PC-3 (cell line): ENCODE results near the gene APOBEC3A.

Experiments used
- CTCF ChIP-seq: fragments of 300-600 bp; sonication (generic); conservative IDR thresholded peaks from 2 replicates; pipeline ENCODE4 v1.5.1; 2017; ENCODE audit warnings: antibody characterized with exemption, low read depth, mild to moderate bottlenecking, low read length
- EZH2phosphoT487 ChIP-seq: fragments of 300-600 bp; sonication (generic); IDR thresholded peaks from 2 replicates; pipeline ENCODE4 v1.6.1; 2018; ENCODE audit warnings: mild to moderate bottlenecking, antibody characterized with exemption, low read length, borderline replicate concordance

GRCh38 chr22:38907767-38908166 lies 49.6 kb upstream of the APOBEC3A start:
- no peak for TF ChIP-seq CTCF
- TF ChIP-seq EZH2phosphoT487 = no peak
